ENCODE data around the gene BNC1. TPM values are rescaled to one million over a fixed set of nuclear protein-coding genes. Genes with fewer than 3 reads are reported as not detected.

Gene BNC1
- total RNA-seq, 1 donor from 2014 or later: 0.67 TPM

DNA sequence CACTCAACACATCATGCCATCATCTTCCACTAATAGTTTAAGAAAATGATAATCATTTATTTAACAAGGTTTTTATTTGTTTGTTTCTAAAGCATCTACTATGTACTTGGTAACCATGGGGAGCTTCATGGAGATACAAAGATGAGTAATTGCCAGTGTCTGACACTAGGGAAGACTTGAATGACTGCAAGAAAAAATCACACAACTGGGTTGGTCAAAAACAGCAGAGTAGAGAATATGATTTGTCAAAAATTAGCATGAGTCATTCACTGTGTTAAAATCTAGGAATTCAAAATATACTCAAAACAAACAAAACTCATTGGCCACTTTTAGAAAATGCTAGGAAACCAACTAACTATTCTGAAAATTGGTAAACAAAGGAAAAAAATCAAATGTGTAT, 6.3 kb downstream of the BNC1 start:
- TF ChIP-seq, protein P1, sequence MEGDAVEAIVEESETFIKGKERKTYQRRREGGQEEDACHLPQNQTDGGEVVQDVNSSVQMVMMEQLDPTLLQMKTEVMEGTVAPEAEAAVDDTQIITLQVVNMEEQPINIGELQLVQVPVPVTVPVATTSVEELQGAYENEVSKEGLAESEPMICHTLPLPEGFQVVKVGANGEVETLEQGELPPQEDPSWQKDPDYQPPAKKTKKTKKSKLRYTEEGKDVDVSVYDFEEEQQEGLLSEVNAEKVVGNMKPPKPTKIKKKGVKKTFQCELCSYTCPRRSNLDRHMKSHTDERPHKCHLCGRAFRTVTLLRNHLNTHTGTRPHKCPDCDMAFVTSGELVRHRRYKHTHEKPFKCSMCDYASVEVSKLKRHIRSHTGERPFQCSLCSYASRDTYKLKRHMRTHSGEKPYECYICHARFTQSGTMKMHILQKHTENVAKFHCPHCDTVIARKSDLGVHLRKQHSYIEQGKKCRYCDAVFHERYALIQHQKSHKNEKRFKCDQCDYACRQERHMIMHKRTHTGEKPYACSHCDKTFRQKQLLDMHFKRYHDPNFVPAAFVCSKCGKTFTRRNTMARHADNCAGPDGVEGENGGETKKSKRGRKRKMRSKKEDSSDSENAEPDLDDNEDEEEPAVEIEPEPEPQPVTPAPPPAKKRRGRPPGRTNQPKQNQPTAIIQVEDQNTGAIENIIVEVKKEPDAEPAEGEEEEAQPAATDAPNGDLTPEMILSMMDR (IDR thresholded peaks at IDR 0.05; ENCODE audit: unreplicated experiment): no peak
- Mint-ChIP-seq H3K4me3 (ENCODE audit: low read depth) (no peak overlapping the region), H3K9me3 (ENCODE audit: low read depth) (peaks cover 3% of the 10 kb centered on the region), H3K27ac (no peak overlapping the region), H3K27me3 (peaks cover 54% of the 10 kb centered on the region), H3K36me3 (ENCODE audit: insufficient read depth) (no peaks in the 10 kb centered on the region), H3K4me1 (ENCODE audit: low read depth) (peaks cover 1% of the 10 kb centered on the region)
- no peak for DNase-seq (ENCODE audit: low spot score, unreplicated experiment)

GRCh38 chr15:83276661-83277060, 7.8 kb downstream of the BNC1 start:
- TF ChIP-seq, protein P1 (IDR thresholded peaks at IDR 0.05; ENCODE audit: unreplicated experiment): no peak
- H3K27me3 Mint-ChIP-seq: peaks cover 39% of the 10 kb centered on the region
- no peak overlapping the region for H3K4me3 Mint-ChIP-seq (ENCODE audit: low read depth)
- H3K9me3 Mint-ChIP-seq (ENCODE audit: low read depth): peaks cover 3% of the 10 kb centered on the region
- no peaks in the 10 kb centered on the region for H3K4me1 Mint-ChIP-seq (ENCODE audit: low read depth)
- no peak for DNase-seq (ENCODE audit: low spot score, unreplicated experiment)
- no peaks in the 10 kb centered on the region for H3K36me3 Mint-ChIP-seq (ENCODE audit: insufficient read depth)
- H3K27ac Mint-ChIP-seq: no peak overlapping the region

- Mint-ChIP-seq H3K36me3 (ENCODE audit: insufficient read depth) (no peaks in the 10 kb centered on the region), H3K4me1 (ENCODE audit: low read depth) (no peaks in the 10 kb centered on the region), H3K9me3 (ENCODE audit: low read depth) (peaks cover 3% of the 10 kb centered on the region), H3K4me3 (ENCODE audit: low read depth) (no peak overlapping the region), H3K27me3 (peaks cover 27% of the 10 kb centered on the region), H3K27ac (no peak overlapping the region)
- TF ChIP-seq, protein P1 (IDR thresholded peaks at IDR 0.05; ENCODE audit: unreplicated experiment): no peak
- DNase-seq (ENCODE audit: low spot score, unreplicated experiment): no peak
Observed at GRCh38 chr15:83275412-83275811, 9.1 kb downstream of the BNC1 start.

- Mint-ChIP-seq H3K27ac (no peak overlapping the region), H3K4me1 (ENCODE audit: low read depth) (peaks cover 8% of the 10 kb centered on the region), H3K27me3 (peaks cover 8% of the 10 kb centered on the region), H3K36me3 (ENCODE audit: insufficient read depth) (no peaks in the 10 kb centered on the region), H3K4me3 (ENCODE audit: low read depth) (no peak overlapping the region), H3K9me3 (ENCODE audit: low read depth) (no peaks in the 10 kb centered on the region)
- TF ChIP-seq, protein P1 (IDR thresholded peaks at IDR 0.05; ENCODE audit: unreplicated experiment): no peak
- DNase-seq (ENCODE audit: low spot score, unreplicated experiment): no peak
Observed at GRCh38 chr15:83270176-83270575, 14.3 kb downstream of the BNC1 start.

GRCh38 chr15:83268147-83268546, 16.3 kb downstream of the BNC1 start:
- DNase-seq (ENCODE audit: low spot score, unreplicated experiment): no peak
- Mint-ChIP-seq H3K4me3 (ENCODE audit: low read depth) (no peak overlapping the region), H3K36me3 (ENCODE audit: insufficient read depth) (peaks cover 2% of the 10 kb centered on the region), H3K27ac (no peak overlapping the region), H3K4me1 (ENCODE audit: low read depth) (peaks cover 14% of the 10 kb centered on the region), H3K27me3 (peaks cover 13% of the 10 kb centered on the region), H3K9me3 (ENCODE audit: low read depth) (no peaks in the 10 kb centered on the region)
- TF ChIP-seq, protein P1 (IDR thresholded peaks at IDR 0.05; ENCODE audit: unreplicated experiment): no peak
